HL-60 (cell line): ENCODE data around the gene LTBP3.

ENCODE experiments used
- CTCF ChIP-seq: IDR thresholded peaks from one replicate; pipeline ENCODE4 v1.5.1; 2011; ENCODE audit warnings: low read length, control low read depth, inconsistent platforms; ENCODE audit not compliant: insufficient read depth
- GABPA ChIP-seq: IDR thresholded peaks from 2 replicates; pipeline ENCODE4 v1.6.1; 2012; ENCODE audit warnings: low read depth
- POLR2AphosphoS5 ChIP-seq: IDR thresholded peaks from 2 replicates; pipeline ENCODE4 v1.6.1; 2012; ENCODE audit warnings: low read depth
- REST ChIP-seq: IDR thresholded peaks from 2 replicates; pipeline ENCODE4 v1.6.1; 2012; ENCODE audit warnings: low read depth; ENCODE audit not compliant: insufficient replicate concordance

GRCh38 chr11:65584106-65584505 lies 25.9 kb upstream of the LTBP3 start:
- TF ChIP-seq CTCF (no peak), POLR2AphosphoS5 (no peak), REST (no peak), GABPA (no peak)
